Spleen (tissue), 11 donors: ENCODE results near the gene TNS1. TPM values are rescaled to one million over a fixed set of nuclear protein-coding genes. Genes with fewer than 3 reads are reported as not detected.

Source experiments
- DNase-seq: peaks from one replicate; pipeline ENCODE4 v3.0.0-alpha.2; 2020
- H3K27ac ChIP-seq, 8 donors: fragments of 200-600 bp; sonication (generic) in 7 of 8; 1 replicate in 4 of 8; 2 replicates in 4 of 8; pipeline versions ENCODE4 v1.5.0 to v1.8.0; 2016 to 2021; ENCODE audit warnings: inconsistent platforms in 4 of 8, mild to moderate bottlenecking in 4 of 8, moderate library complexity in 1 of 8
- H3K27me3 ChIP-seq, 7 donors: fragments of 200-600 bp; sonication (generic) in 6 of 7; replicated peaks in 1 of 7; 1 replicate in 4 of 7; 2 replicates in 3 of 7; pipeline versions ENCODE4 v1.5.0 to v1.8.0; 2016 to 2021; ENCODE audit warnings: inconsistent platforms in 3 of 7, mild to moderate bottlenecking in 1 of 7
- H3K36me3 ChIP-seq, 6 donors: fragments of 200-600 bp; sonication (generic) in 5 of 6; 1 replicate in 4 of 6; 2 replicates in 2 of 6; pipeline versions ENCODE4 v1.5.0 to v1.8.0; 2016 to 2021; ENCODE audit warnings: inconsistent platforms in 2 of 6
- H3K4me1 ChIP-seq, 6 donors: fragments of 200-600 bp; sonication (generic) in 5 of 6; 1 replicate in 3 of 6; 2 replicates in 3 of 6; pipeline versions ENCODE4 v1.5.0 to v1.8.0; 2016 to 2021; ENCODE audit warnings: inconsistent platforms in 3 of 6
- H3K4me3 ChIP-seq, 8 donors: fragments of 200-600 bp; sonication (generic) in 7 of 8; 1 replicate in 4 of 8; 2 replicates in 4 of 8; pipeline versions ENCODE4 v1.5.0 to v1.8.0; 2016 to 2021; ENCODE audit warnings: inconsistent platforms in 4 of 8, mild to moderate bottlenecking in 4 of 8, moderate library complexity in 2 of 8
- H3K9me3 ChIP-seq, 8 donors: fragments of 200-600 bp; sonication (generic) in 7 of 8; 1 replicate in 4 of 8; 2 replicates in 4 of 8; pipeline versions ENCODE4 v1.5.0 to v1.8.0; 2016 to 2021; ENCODE audit warnings: inconsistent platforms in 4 of 8
- POLR2A ChIP-seq, 3 donors: fragments of 450-650 bp; IDR thresholded peaks; one replicate each; pipeline ENCODE4 v1.5.1; 2017; ENCODE audit warnings: antibody characterized with exemption in 3 of 3, mild to moderate bottlenecking in 1 of 3
- POLR2AphosphoS5 ChIP-seq, 3 donors: sonication (generic); formaldehyde crosslinking; IDR thresholded peaks; one replicate each; pipeline ENCODE4 v1.5.1; 2017; ENCODE audit warnings: antibody characterized with exemption in 3 of 3
- WGBS, 5 donors: extraction: QIAGEN DNeasy Blood & Tissue Kit in 3 of 5; methylation state at CpG; one replicate each; pipeline versions ENCODE4 v1.1.5 to v1.1.7; 2013 to 2018; 5-methylcytosine and 5-hydroxymethylcytosine counted together
- intact Hi-C: fragments of 100-400 bp; cut with DNase I; formaldehyde crosslinking; loops from one replicate; pipeline ENCODE4 v1.15.0; 2023; ENCODE audit warnings: low total_unique reads
- polyA plus RNA-seq, 3 donors: library from polyadenylated mRNA; stranded (reverse); fragments of 200-250 nt; gene quantifications; one replicate each; pipeline ENCODE4 v1.2.1, GENCODE V29; 2013
- total RNA-seq, 7 donors: library from RNA; depleted of rRNA in 3 of 7; stranded (reverse); fragments of >200 nt in 3 of 7; fragmentation: NEBNext Ultra II Directional in 4 of 7; extraction: Animal tissue kit (Norgen Biotek cat#: 25700) in 4 of 7; gene quantifications; one replicate each; pipeline versions ENCODE4 v1.1.0 to v1.2.1, GENCODE V29; 2016 to 2021
- TF ChIP-seq, protein P1 (sequence below), 11 experiments: fragments of 200-600 bp in 7 of 11; fragments of 450-650 bp in 4 of 11; sonication (generic) in 4 of 11; IDR thresholded peaks in 8 of 11; conservative IDR thresholded peaks in 3 of 11; 1 replicate in 7 of 11; 2 replicates in 4 of 11; pipeline versions ENCODE4 v1.4.0 to v1.8.0; 2016 to 2021; ENCODE audit warnings: antibody characterized with exemption in 11 of 11, inconsistent platforms in 4 of 11, mild to moderate bottlenecking in 1 of 11
- donor health status: healthy with polysubstance abuse.
- donor health status: DM: no; HTN: no; CAD: no; lungs with moderate emphysema.
- donor health status: DM: no; HTN: no; CAD: no.
- donor health status: Bipolar disorder and iron deficiency.
- donor health status: healthy.
- donor health status: DM: no; HTN: no; CAD: no.
- donor health status: DM: yes; HTN: yes; CAD: no.

Gene TNS1
- total and polyA plus RNA-seq, 10 donors = 6.9 to 580 (median 246) TPM

DNA sequence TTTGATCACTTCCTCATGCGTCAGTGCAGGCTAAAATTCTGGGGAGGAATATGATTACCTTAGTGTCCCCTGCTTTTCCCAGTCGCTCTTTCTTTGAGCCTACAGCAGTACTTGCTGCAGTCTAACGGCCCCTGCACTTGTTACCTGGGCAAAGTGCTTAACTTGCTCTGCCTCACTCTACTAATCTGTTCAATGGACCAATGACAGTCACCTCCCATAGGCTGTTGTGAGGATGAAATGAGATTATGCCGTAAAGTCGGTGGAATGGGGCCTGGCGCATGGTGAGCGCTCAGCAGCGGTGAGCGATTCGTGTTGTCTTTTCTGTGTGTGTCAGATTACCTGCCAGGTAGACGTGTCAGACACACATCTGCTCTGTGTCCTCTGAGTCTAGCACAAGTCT is 5.3 kb downstream of the TNS1 start:
- no peak overlapping the region for H3K4me3 ChIP-seq
- intact Hi-C loops = no loop called here
- H3K36me3 ChIP-seq = no peaks in the 10 kb centered on the region
- peaks cover 8 to 65% (median 36%) of the 10 kb centered on the region in 6 donors for H3K4me1 ChIP-seq
- no peak for DNase-seq
- no peak for TF ChIP-seq POLR2A (IDR thresholded peaks at IDR 0.05)
- TF ChIP-seq, protein P1, sequence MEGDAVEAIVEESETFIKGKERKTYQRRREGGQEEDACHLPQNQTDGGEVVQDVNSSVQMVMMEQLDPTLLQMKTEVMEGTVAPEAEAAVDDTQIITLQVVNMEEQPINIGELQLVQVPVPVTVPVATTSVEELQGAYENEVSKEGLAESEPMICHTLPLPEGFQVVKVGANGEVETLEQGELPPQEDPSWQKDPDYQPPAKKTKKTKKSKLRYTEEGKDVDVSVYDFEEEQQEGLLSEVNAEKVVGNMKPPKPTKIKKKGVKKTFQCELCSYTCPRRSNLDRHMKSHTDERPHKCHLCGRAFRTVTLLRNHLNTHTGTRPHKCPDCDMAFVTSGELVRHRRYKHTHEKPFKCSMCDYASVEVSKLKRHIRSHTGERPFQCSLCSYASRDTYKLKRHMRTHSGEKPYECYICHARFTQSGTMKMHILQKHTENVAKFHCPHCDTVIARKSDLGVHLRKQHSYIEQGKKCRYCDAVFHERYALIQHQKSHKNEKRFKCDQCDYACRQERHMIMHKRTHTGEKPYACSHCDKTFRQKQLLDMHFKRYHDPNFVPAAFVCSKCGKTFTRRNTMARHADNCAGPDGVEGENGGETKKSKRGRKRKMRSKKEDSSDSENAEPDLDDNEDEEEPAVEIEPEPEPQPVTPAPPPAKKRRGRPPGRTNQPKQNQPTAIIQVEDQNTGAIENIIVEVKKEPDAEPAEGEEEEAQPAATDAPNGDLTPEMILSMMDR (IDR thresholded peaks at IDR 0.05 in 8 of 11, conservative IDR thresholded peaks at IDR 0.05 in 3 of 11) = no peak
- TF ChIP-seq POLR2AphosphoS5 (IDR thresholded peaks at IDR 0.05) = no peak
- WGBS, 5 donors = 89 to 96% (median 92%) methylated on average over 11 of the region's 11 CpGs
- H3K9me3 ChIP-seq = no peaks in the 10 kb centered on the region
- no peaks in the 10 kb centered on the region for H3K27me3 ChIP-seq
- H3K27ac ChIP-seq = no peak overlapping the region

DNA sequence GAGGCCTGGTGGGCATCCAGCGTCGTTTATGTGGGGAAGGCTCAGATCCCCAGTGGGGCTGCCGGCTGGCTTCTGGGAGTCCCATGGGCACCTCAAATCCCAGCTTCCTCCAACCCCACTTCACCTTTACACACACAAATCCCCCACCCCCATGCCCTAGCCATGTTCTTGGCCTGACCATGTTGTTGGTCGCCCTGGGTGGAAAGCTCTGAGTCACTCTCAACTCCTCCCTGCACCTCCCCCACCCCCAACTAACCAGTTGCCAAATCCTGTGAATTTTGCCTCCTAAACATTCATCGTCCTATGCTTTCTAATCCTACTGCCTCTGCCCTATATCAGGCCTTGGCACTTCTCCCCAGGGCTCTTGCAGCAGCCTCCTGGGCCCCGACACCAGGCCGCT is 6.4 kb downstream of the TNS1 start:
- TF ChIP-seq POLR2AphosphoS5 (IDR thresholded peaks at IDR 0.05) (no peak), POLR2A (IDR thresholded peaks at IDR 0.05) (no peak)
- TF ChIP-seq, protein P1 (IDR thresholded peaks at IDR 0.05 in 8 of 11, conservative IDR thresholded peaks at IDR 0.05 in 3 of 11) = no peak
- intact Hi-C loops = no loop called here
- Histone ChIP-seq H3K9me3 (no peaks in the 10 kb centered on the region), H3K36me3 (no peaks in the 10 kb centered on the region), H3K27ac (peak overlapping the region in 1 of 8 donors; percentile 47), H3K27me3 (no peaks in the 10 kb centered on the region), H3K4me1 (peaks cover 8 to 57% (median 36%) of the 10 kb centered on the region in 6 donors), H3K4me3 (no peak overlapping the region)
- no peak for DNase-seq
- WGBS, 5 donors = 66 to 83% (median 70%) methylated on average over 7 of the region's 7 CpGs

- Histone ChIP-seq H3K27me3 (no peaks in the 10 kb centered on the region), H3K36me3 (no peaks in the 10 kb centered on the region), H3K9me3 (no peaks in the 10 kb centered on the region), H3K4me1 (peaks cover 8 to 57% (median 36%) of the 10 kb centered on the region in 6 donors), H3K4me3 (no peak overlapping the region), H3K27ac (peak overlapping the region in 2 of 8 donors; percentile 18 to 47)
- WGBS, 5 donors = 18 to 44% (median 20%) methylated on average over 6 to 8 of the region's 8 CpGs
- peak; percentile 83 for DNase-seq
- intact Hi-C loops = no loop called here
- TF ChIP-seq, protein P1 (IDR thresholded peaks at IDR 0.05 in 8 of 11, conservative IDR thresholded peaks at IDR 0.05 in 3 of 11) = no peak
- TF ChIP-seq POLR2AphosphoS5 (IDR thresholded peaks at IDR 0.05) (peak in 2 of 3 donors; percentile 55 to 57), POLR2A (IDR thresholded peaks at IDR 0.05) (no peak)
Observed at GRCh38 chr2:217995731-217996231, 7.0 kb downstream of the TNS1 start.

GRCh38 chr2:217994776-217995274 is 8.0 kb downstream of the TNS1 start:
- no peaks in the 10 kb centered on the region for H3K36me3 ChIP-seq
- DNase-seq = no peak
- H3K9me3 ChIP-seq = no peaks in the 10 kb centered on the region
- TF ChIP-seq, protein P1 (IDR thresholded peaks at IDR 0.05 in 8 of 11, conservative IDR thresholded peaks at IDR 0.05 in 3 of 11) = no peak
- TF ChIP-seq POLR2A (IDR thresholded peaks at IDR 0.05) (no peak), POLR2AphosphoS5 (IDR thresholded peaks at IDR 0.05) (no peak)
- intact Hi-C loops = loop anchor here (5.0 kb wide), 1 partner anchor 208 kb away; no protein-coding TSS in a partner anchor
- H3K4me3 ChIP-seq = no peak overlapping the region
- no peaks in the 10 kb centered on the region for H3K27me3 ChIP-seq
- WGBS, 5 donors = 78 to 87% (median 83%) methylated on average over 4 of the region's 4 CpGs
- peak overlapping the region in 3 of 8 donors; percentile 21 to 47 (median 28) for H3K27ac ChIP-seq
- H3K4me1 ChIP-seq = peaks cover 6 to 49% (median 33%) of the 10 kb centered on the region in 6 donors
